Thoracic aorta (tissue), 2 donors: Measurements from ENCODE around the gene MAP3K2. TPM values are rescaled to one million over a fixed set of nuclear protein-coding genes. Genes with fewer than 3 reads are reported as not detected.
A peak's percentile ranks its signal among the peaks of the same experiment; 100 is the strongest.

Source experiments
- ATAC-seq: fragments of 150-250 bp; one replicate; pipeline ENCODE4 v1.8.0; 2017; ENCODE audit warnings: low read depth; ENCODE audit not compliant: insufficient number of reproducible peaks, low FRiP score
- DNase-seq: peaks from one replicate; pipeline ENCODE4 v3.0.0-alpha.2; 2020; ENCODE audit warnings: low spot score
- H3K27ac ChIP-seq, 2 donors: fragments of 200-600 bp; sonication (generic); 1 replicate in 1 of 2; 2 replicates in 1 of 2; pipeline ENCODE4 v1.5.1; 2016; ENCODE audit warnings: mild to moderate bottlenecking in 2 of 2, moderate library complexity in 2 of 2
- H3K27me3 ChIP-seq: fragments of 200-600 bp; sonication (generic); replicated peaks from 2 replicates; pipeline ENCODE4 v1.6.0; 2016; ENCODE audit warnings: mild to moderate bottlenecking; ENCODE audit not compliant: insufficient read depth
- H3K36me3 ChIP-seq: fragments of 200-600 bp; sonication (generic); one replicate; pipeline ENCODE4 v1.5.1; 2016
- H3K4me1 ChIP-seq, 2 donors: fragments of 200-600 bp; sonication (generic); 1 replicate in 1 of 2; 2 replicates in 1 of 2; pipeline versions ENCODE4 v1.5.1 to v1.6.0; 2016; ENCODE audit warnings: low read depth in 2 of 2, mild to moderate bottlenecking in 1 of 2; ENCODE audit not compliant: control insufficient read depth in 1 of 2
- H3K4me3 ChIP-seq: fragments of 200-600 bp; sonication (generic); 2 replicates; pipeline ENCODE4 v1.5.1; 2016; ENCODE audit warnings: mild to moderate bottlenecking
- H3K9me3 ChIP-seq: fragments of 200-600 bp; sonication (generic); 2 replicates; pipeline ENCODE4 v1.5.1; 2016
- total RNA-seq, 2 donors: library from RNA; depleted of rRNA; stranded (reverse); fragments of >200 nt; gene quantifications; one replicate each; pipeline versions ENCODE4 v1.1.0 to v1.2.3, GENCODE V29; 2016
- TF ChIP-seq, protein P1 (sequence below): fragments of 200-600 bp; sonication (generic); IDR thresholded peaks from one replicate; pipeline ENCODE4 v1.5.1; 2019; ENCODE audit warnings: antibody characterized with exemption

MAP3K2 gene
- total RNA-seq, 2 donors from 2014 or later, result 67.9 to 107 TPM

GRCh38 chr2:127378720-127379119 is 9.1 kb downstream of the MAP3K2 start:
- Histone ChIP-seq H3K36me3 (no peaks in the 10 kb centered on the region), H3K4me1 (peaks cover 12 to 42% of the 10 kb centered on the region in 2 donors)

GRCh38 chr2:127377262-127377661 is 10.5 kb downstream of the MAP3K2 start:
- Histone ChIP-seq H3K4me1 (peaks cover 4 to 28% of the 10 kb centered on the region in 2 donors), H3K27me3 (no peaks in the 10 kb centered on the region), H3K27ac (no peak overlapping the region), H3K4me3 (no peak overlapping the region), H3K36me3 (no peaks in the 10 kb centered on the region), H3K9me3 (peaks cover 4% of the 10 kb centered on the region)
- DNase-seq (no peak), ATAC-seq (no peak)
- TF ChIP-seq, protein P1, sequence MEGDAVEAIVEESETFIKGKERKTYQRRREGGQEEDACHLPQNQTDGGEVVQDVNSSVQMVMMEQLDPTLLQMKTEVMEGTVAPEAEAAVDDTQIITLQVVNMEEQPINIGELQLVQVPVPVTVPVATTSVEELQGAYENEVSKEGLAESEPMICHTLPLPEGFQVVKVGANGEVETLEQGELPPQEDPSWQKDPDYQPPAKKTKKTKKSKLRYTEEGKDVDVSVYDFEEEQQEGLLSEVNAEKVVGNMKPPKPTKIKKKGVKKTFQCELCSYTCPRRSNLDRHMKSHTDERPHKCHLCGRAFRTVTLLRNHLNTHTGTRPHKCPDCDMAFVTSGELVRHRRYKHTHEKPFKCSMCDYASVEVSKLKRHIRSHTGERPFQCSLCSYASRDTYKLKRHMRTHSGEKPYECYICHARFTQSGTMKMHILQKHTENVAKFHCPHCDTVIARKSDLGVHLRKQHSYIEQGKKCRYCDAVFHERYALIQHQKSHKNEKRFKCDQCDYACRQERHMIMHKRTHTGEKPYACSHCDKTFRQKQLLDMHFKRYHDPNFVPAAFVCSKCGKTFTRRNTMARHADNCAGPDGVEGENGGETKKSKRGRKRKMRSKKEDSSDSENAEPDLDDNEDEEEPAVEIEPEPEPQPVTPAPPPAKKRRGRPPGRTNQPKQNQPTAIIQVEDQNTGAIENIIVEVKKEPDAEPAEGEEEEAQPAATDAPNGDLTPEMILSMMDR, result no peak

More at GRCh38 chr2:127378720-127379119, 9.1 kb downstream of the MAP3K2 start:
- Histone ChIP-seq H3K27ac (no peak overlapping the region), H3K27me3 (no peaks in the 10 kb centered on the region), H3K9me3 (peaks cover under 1% of the 10 kb centered on the region), H3K4me3 (no peak overlapping the region)
- DNase-seq (no peak), ATAC-seq (no peak)
- TF ChIP-seq, protein P1, result no peak

DNA sequence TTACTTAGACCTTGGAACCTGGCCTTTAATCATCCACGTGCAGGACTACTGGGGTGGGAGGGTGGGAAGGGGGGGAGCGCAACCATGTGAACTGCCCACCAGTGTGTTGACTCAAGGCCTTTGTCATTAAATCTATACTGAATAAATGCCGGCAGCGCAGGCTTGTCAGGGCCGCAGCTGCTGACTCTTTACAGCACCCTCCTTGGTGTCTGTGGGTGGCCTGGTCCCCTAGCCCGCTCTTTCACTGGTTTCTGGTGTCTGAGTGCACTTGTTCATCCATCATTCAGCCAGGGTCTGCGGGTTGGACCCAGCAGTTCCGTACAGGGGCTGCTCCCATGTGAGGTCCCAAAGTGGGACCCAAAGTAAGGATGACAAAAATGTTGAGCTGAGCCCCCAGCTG is 11.5 kb downstream of the MAP3K2 start:
- peaks cover 4% of the 10 kb centered on the region for H3K9me3 ChIP-seq
- TF ChIP-seq, protein P1, result no peak
- H3K27ac ChIP-seq, result no peak overlapping the region
- H3K36me3 ChIP-seq, result no peaks in the 10 kb centered on the region
- no peak overlapping the region for H3K4me3 ChIP-seq
- DNase-seq, result no peak
- peaks cover 4 to 34% of the 10 kb centered on the region in 2 donors for H3K4me1 ChIP-seq
- H3K27me3 ChIP-seq, result no peaks in the 10 kb centered on the region
- ATAC-seq, result no peak

DNA sequence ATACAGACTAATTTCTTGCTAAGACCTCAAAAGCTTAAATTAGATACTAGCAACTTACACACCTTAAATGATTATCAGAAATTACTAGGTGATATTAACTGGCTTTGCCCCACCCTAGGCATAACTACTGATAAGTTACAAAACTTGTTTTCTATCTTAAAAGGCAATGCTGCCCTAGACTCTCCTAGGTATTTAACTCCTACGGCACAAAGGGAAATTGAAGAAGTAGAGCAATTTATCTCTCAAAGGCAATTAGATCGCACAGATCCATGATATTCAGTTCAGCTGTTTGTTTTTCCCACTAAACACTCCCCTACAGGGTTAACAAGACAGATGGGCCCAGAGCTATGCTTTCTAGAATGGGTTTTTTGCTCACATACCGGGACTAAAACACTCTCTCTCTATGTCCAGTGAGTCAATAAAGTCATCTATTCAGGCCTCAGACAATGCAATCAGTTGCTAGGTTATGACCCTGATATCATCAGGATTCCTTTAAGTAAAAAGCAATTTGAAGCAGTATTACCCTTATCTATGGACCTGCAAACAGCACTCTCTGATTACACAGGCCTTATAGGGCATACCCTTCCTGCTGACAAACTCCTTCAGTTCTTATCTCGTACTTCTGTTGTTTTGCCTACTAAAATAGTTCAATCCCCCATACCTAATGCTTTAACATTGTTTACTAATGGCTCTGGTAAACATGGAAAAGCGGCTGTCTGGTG is 14.3 kb downstream of the MAP3K2 start:
- Histone ChIP-seq H3K27me3 (no peaks in the 10 kb centered on the region), H3K9me3 (peaks cover 4% of the 10 kb centered on the region), H3K4me1 (peaks cover 9 to 36% of the 10 kb centered on the region in 2 donors), H3K27ac (no peak overlapping the region), H3K4me3 (no peak overlapping the region), H3K36me3 (no peaks in the 10 kb centered on the region)
- DNase-seq, result no peak
- TF ChIP-seq, protein P1, result no peak
- ATAC-seq, result no peak

- no peaks in the 10 kb centered on the region for H3K27me3 ChIP-seq
- peak overlapping the region; percentile 44 for H3K4me3 ChIP-seq
- TF ChIP-seq, protein P1, result peak; percentile 36
- H3K27ac ChIP-seq, result peak overlapping the region; percentile 40 to 64
- peak; percentile 82 for DNase-seq
- H3K4me1 ChIP-seq, result peaks cover 4 to 29% of the 10 kb centered on the region in 2 donors
- ATAC-seq, result peak; percentile 96
- peaks cover 4% of the 10 kb centered on the region for H3K9me3 ChIP-seq
- no peaks in the 10 kb centered on the region for H3K36me3 ChIP-seq
Observed at GRCh38 chr2:127371037-127371436, 16.7 kb downstream of the MAP3K2 start.
